Pancreas (tissue), 10 donors: Measurements from ENCODE around the gene KCTD8. TPM values are rescaled to one million over a fixed set of nuclear protein-coding genes. Genes with fewer than 3 reads are reported as not detected.

Experiments
- ATAC-seq, 4 donors: fragments of 200-7000 bp; cut with Tn5 transposase; one replicate each; pipeline versions ENCODE4 v1.8.0 to v1.9.1; 2020; ENCODE audit warnings: mild to moderate bottlenecking in 4 of 4, moderate library complexity in 4 of 4
- DNase-seq, 6 donors: peaks; one replicate each; pipeline ENCODE4 v3.0.0-alpha.2; 2020
- FAIRE-seq: peaks from 2 replicates; lab custom pipeline; 2012; peaks lifted over from hg19 to GRCh38; lab: Jason Lieb, UNC
- H3K27ac ChIP-seq, 4 donors: fragments of 200-600 bp; sonication (generic); 1 replicate in 3 of 4; 2 replicates in 1 of 4; pipeline versions ENCODE4 v1.5.0 to v1.8.0; 2020
- H3K27me3 ChIP-seq, 4 donors: fragments of 200-600 bp; one replicate each; pipeline ENCODE4 v1.8.0; 2021
- H3K36me3 ChIP-seq, 3 donors: fragments of 200-600 bp; sonication (generic) in 1 of 3; one replicate each; pipeline versions ENCODE4 v1.5.0 to v1.8.0; 2020 to 2021
- H3K4me1 ChIP-seq, 3 donors: fragments of 200-600 bp; one replicate each; pipeline ENCODE4 v1.8.0; 2021
- H3K4me3 ChIP-seq, 4 donors: fragments of 200-600 bp; sonication (generic) in 2 of 4; one replicate each; pipeline versions ENCODE4 v1.5.0 to v1.8.0; 2020 to 2021
- H3K9me3 ChIP-seq, 4 donors: fragments of 200-600 bp; one replicate each; pipeline ENCODE4 v1.8.0; 2021
- CTCF ChIP-seq, 4 donors: fragments of 200-600 bp; sonication (generic) in 3 of 4; IDR thresholded peaks; one replicate each; pipeline versions ENCODE4 v1.5.0 to v1.8.0; 2021; ENCODE audit warnings: antibody characterized with exemption in 4 of 4
- WGBS, 2 donors: extraction: QIAGEN DNeasy Blood & Tissue Kit; methylation state at CpG; one replicate each; pipeline ENCODE4 v1.1.7; 2013; 5-methylcytosine and 5-hydroxymethylcytosine counted together
- intact Hi-C, 3 donors: fragments of 100-400 bp; cut with DNase I; formaldehyde crosslinking; loops; one replicate each; pipeline versions ENCODE4 v1.11.1 to v1.14.2; 2022
- polyA plus RNA-seq, 2 donors: library from polyadenylated mRNA; stranded (reverse); fragments of 200-250 nt; gene quantifications; one replicate each; pipeline ENCODE4 v1.2.3, GENCODE V29; 2013
- total RNA-seq, 6 donors: library from RNA; stranded (reverse); fragmentation: NEBNext Ultra II Directional in 4 of 6; extraction: Animal tissue kit (Norgen Biotek cat#: 25700) in 4 of 6; gene quantifications; one replicate each; pipeline versions ENCODE4 v1.2.1 to v1.2.4, GENCODE V29; 2021 to 2023
- donor health status: healthy with polysubstance abuse.
- donor health status: DM: no; HTN: no; CAD: no; lungs with moderate emphysema.
- donor health status: DM: no; HTN: no; CAD: no.
- donor health status: control.
- donor health status: control.
- donor health status: Bipolar disorder and iron deficiency.
- donor health status: DM: yes; HTN: yes; CAD: no.
- donor health status: DM: no; HTN: no; CAD: no.
- donor health status: DM: no; HTN: no; CAD: no.
- donor health status: DM: yes; HTN: yes; CAD: no.

Gene KCTD8
- total and polyA plus RNA-seq, 8 donors = 0.09 to 1.1 (median 0.25) TPM

GRCh38 chr4:44421330-44422065 is 27.1 kb downstream of the KCTD8 start:
- no peaks in the 10 kb centered on the region for H3K27me3 ChIP-seq
- intact Hi-C loops = no loop called here
- no peak for TF ChIP-seq CTCF (IDR thresholded peaks at IDR 0.05)
- no peak overlapping the region for H3K4me3 ChIP-seq
- H3K9me3 ChIP-seq = no peaks in the 10 kb centered on the region
- WGBS, 2 donors = 74 to 80% methylated on average over 2 of the region's 2 CpGs
- ATAC-seq = no peak
- H3K4me1 ChIP-seq = no peaks in the 10 kb centered on the region
- no peak overlapping the region for H3K27ac ChIP-seq
- DNase-seq = no peak
- H3K36me3 ChIP-seq = no peaks in the 10 kb centered on the region
- no peak for FAIRE-seq

DNA sequence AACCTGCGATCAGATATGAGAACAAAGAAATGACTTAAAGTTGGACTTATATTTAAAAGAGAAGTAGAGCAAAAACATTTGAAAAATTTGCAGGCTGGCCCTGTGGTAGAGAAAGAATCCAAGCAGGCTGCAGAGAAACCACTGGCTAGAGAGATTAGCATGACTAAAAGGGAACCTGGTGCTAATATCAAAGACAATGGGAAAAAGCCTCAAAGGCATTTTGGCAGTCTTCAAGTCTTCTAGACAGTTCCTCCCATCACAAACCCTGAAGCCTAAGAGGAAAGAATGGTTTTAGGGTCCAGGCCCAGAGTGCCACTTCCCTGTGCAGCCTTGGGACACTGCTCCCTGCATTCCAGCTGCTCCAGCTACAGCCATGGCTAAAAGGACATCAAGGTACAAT is 33.4 kb downstream of the KCTD8 start:
- Histone ChIP-seq H3K36me3 (no peaks in the 10 kb centered on the region), H3K4me1 (no peaks in the 10 kb centered on the region), H3K27ac (no peak overlapping the region), H3K27me3 (no peaks in the 10 kb centered on the region), H3K9me3 (no peaks in the 10 kb centered on the region), H3K4me3 (no peak overlapping the region)
- intact Hi-C loops = no loop called here
- ATAC-seq (no peak), FAIRE-seq (no peak), DNase-seq (no peak)
- WGBS, 2 donors = 78 to 100% methylated on average over 1 of the region's 1 CpG
- no peak for TF ChIP-seq CTCF (IDR thresholded peaks at IDR 0.05)

GRCh38 chr4:44368413-44369167 is 80.0 kb downstream of the KCTD8 start:
- H3K36me3 ChIP-seq = no peaks in the 10 kb centered on the region
- FAIRE-seq (no peak), ATAC-seq (no peak), DNase-seq (no peak)
- no peak for TF ChIP-seq CTCF (IDR thresholded peaks at IDR 0.05)
- H3K9me3 ChIP-seq = no peaks in the 10 kb centered on the region
- intact Hi-C loops = no loop called here
- no peak overlapping the region for H3K4me3 ChIP-seq
- H3K27ac ChIP-seq = no peak overlapping the region
- WGBS, 2 donors = 57 to 65% methylated on average over 3 of the region's 3 CpGs
- no peaks in the 10 kb centered on the region for H3K27me3 ChIP-seq
- H3K4me1 ChIP-seq = no peaks in the 10 kb centered on the region

DNA sequence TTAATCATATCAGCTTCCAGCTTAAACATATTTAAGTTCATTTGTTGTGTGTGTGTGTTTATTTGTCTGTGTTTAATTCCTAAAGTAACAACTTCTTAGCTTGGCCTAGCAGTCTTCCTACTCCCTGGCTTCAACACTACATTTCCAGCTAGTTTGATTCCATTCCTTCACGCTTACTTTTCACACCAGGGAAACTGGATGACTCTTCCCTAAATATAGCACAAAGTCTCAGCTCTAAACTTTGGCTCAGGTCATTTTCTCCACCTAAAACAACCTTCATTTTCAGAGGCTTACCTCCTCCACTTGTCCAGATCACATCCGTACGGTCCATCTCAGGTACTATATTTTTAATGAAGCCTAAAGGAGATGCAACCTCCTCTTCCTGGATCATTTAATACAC is 94.4 kb downstream of the KCTD8 start:
- WGBS, 2 donors = 75 to 78% methylated on average over 3 of the region's 3 CpGs
- FAIRE-seq (no peak), DNase-seq (no peak), ATAC-seq (no peak)
- Histone ChIP-seq H3K9me3 (no peaks in the 10 kb centered on the region), H3K4me1 (no peaks in the 10 kb centered on the region), H3K4me3 (no peak overlapping the region), H3K36me3 (no peaks in the 10 kb centered on the region), H3K27me3 (no peaks in the 10 kb centered on the region), H3K27ac (no peak overlapping the region)
- intact Hi-C loops = no loop called here
- TF ChIP-seq CTCF (IDR thresholded peaks at IDR 0.05) = no peak

DNA sequence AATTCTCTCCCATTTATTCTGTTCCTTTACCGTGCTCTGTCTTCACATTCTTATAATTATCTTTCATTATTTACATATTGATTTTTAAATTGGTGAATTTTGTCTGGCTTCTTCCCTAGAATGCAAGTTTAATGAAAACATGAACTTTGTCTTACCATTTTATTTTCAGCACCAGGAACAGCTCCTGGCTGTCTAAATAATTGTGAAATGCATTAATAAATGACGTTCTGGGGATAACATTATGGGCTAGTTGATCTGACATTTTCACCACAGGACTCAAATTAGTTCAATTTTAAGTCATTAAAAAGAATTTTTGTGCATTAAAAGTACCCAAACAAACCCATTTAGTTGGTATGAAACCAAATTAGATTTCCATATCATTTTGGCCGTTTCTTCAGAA is 97.5 kb downstream of the KCTD8 start:
- Histone ChIP-seq H3K36me3 (no peaks in the 10 kb centered on the region), H3K27ac (no peak overlapping the region), H3K27me3 (no peaks in the 10 kb centered on the region), H3K4me3 (no peak overlapping the region), H3K9me3 (no peaks in the 10 kb centered on the region), H3K4me1 (no peaks in the 10 kb centered on the region)
- TF ChIP-seq CTCF (IDR thresholded peaks at IDR 0.05) = no peak
- ATAC-seq (no peak), DNase-seq (no peak), FAIRE-seq (no peak)
- 35 to 44% methylated on average over 3 of the region's 3 CpGs for WGBS, 2 donors
- intact Hi-C loops = no loop called here
